Endothelial cell of umbilical vein (primary cell): ENCODE measurements around the gene COQ3. TPM values are rescaled to one million over a fixed set of nuclear protein-coding genes. Genes with fewer than 3 reads are reported as not detected.

ENCODE experiments used
- BruUV-seq: library from RNA; stranded (reverse); fragments of 400-500 nt; replicated peaks from 2 replicates; lab custom pipeline; 2021; lab: Mats Ljungman, UMichigan
- CTCF ChIA-PET: fragments of 300-600, 350-600 bp; sonication (Branson Sonifier 250); formaldehyde crosslinking; loops from one replicate; lab custom pipeline; 2021; ENCODE audit warnings: antibody characterized with exemption, inconsistent platforms; lab: Charles Lee
- POLR2A ChIA-PET: fragments of 300-600, 350-600 bp; sonication (Branson Sonifier 250); formaldehyde crosslinking; loops from one replicate; lab custom pipeline; 2021; ENCODE audit warnings: antibody characterized with exemption, inconsistent platforms; lab: Charles Lee
- DNase-seq: peaks from one replicate; pipeline ENCODE4 v3.0.0-alpha.2; 2011; ENCODE audit warnings: low read depth, low spot score
- FAIRE-seq: peaks from 2 replicates; lab custom pipeline; 2011; peaks lifted over from hg19 to GRCh38; lab: Jason Lieb, UNC
- H2AFZ ChIP-seq: 2 replicates; pipeline ENCODE4 v1.6.0; 2012; ENCODE audit warnings: low read depth, low read length, control low read depth, inconsistent platforms
- H3K27ac ChIP-seq: 2 replicates; pipeline ENCODE4 v1.5.1; 2011; ENCODE audit warnings: low read depth, mild to moderate bottlenecking, control low read depth, low read length, moderate library complexity; ENCODE audit not compliant: insufficient read depth
- H3K27me3 ChIP-seq, 2 experiments: 2 replicates each; pipeline versions ENCODE4 v1.6.0 to v1.6.1; 2011; ENCODE audit warnings: low read length in 2 of 2, mixed read lengths in 1 of 2; ENCODE audit not compliant: control insufficient read depth in 2 of 2, insufficient read depth in 2 of 2
- H3K36me3 ChIP-seq, 2 experiments: 2 replicates in 1 of 2; 3 replicates in 1 of 2; pipeline ENCODE4 v1.5.1; 2011; ENCODE audit warnings: low read length in 2 of 2, mild to moderate bottlenecking in 1 of 2, moderate library complexity in 1 of 2; ENCODE audit not compliant: control insufficient read depth in 2 of 2, insufficient read depth in 2 of 2; ENCODE audit errors: extremely low read depth in 1 of 2
- H3K4me1 ChIP-seq: 3 replicates; pipeline ENCODE4 v1.5.1; 2011; ENCODE audit warnings: mild to moderate bottlenecking, low read length; ENCODE audit not compliant: control insufficient read depth, insufficient read depth; ENCODE audit errors: extremely low read depth
- H3K4me2 ChIP-seq: 2 replicates; pipeline ENCODE4 v1.6.1; 2011; ENCODE audit warnings: low read length, control low read depth, mixed read lengths; ENCODE audit not compliant: insufficient read depth
- H3K4me3 ChIP-seq, 3 experiments: fragments of 200-600 bp in 1 of 3; sonication (generic), shearing (Covaris generic) in 1 of 3; replicated peaks in 1 of 3; 2 replicates each; pipeline ENCODE4 v1.5.1; 2011 to 2016; ENCODE audit warnings: control low read depth in 3 of 3, low read length in 3 of 3, mild to moderate bottlenecking in 2 of 3, inconsistent platforms in 1 of 3, low read depth in 1 of 3, moderate library complexity in 1 of 3; ENCODE audit not compliant: insufficient read depth in 1 of 3
- H3K79me2 ChIP-seq: 2 replicates; pipeline ENCODE4 v1.6.0; 2012; ENCODE audit warnings: low read length, inconsistent platforms; ENCODE audit not compliant: control insufficient read depth, insufficient read depth
- H3K9ac ChIP-seq: replicated peaks from 2 replicates; pipeline ENCODE3; 2011; ENCODE audit warnings: low read length, control low read depth; ENCODE audit not compliant: insufficient read depth; ENCODE audit errors: extremely low read depth
- H3K9me1 ChIP-seq: replicated peaks from 3 replicates; pipeline ENCODE4 v1.6.0; 2011; ENCODE audit warnings: mild to moderate bottlenecking, low read length; ENCODE audit not compliant: control insufficient read depth, insufficient read depth; ENCODE audit errors: extremely low read depth
- H3K9me3 ChIP-seq: replicated peaks from 2 replicates; pipeline ENCODE4 v1.5.1; 2012; ENCODE audit warnings: low read length, inconsistent platforms; ENCODE audit not compliant: control insufficient read depth, insufficient read depth
- H4K20me1 ChIP-seq: replicated peaks from 2 replicates; pipeline ENCODE3; 2011; ENCODE audit warnings: mild to moderate bottlenecking, low read length; ENCODE audit not compliant: control insufficient read depth, insufficient read depth; ENCODE audit errors: extremely low read depth
- CTCF ChIP-seq, 2 donors: IDR thresholded peaks; 1 replicate in 1 of 2; 2 replicates in 1 of 2; pipeline ENCODE4 v1.5.1; 2011; ENCODE audit warnings: low read length in 2 of 2, mild to moderate bottlenecking in 2 of 2, moderate library complexity in 2 of 2, control low read depth in 1 of 2, inconsistent platforms in 1 of 2, low read depth in 1 of 2; ENCODE audit not compliant: insufficient read depth in 1 of 2; ENCODE audit errors: extremely low read depth in 1 of 2
- EZH2 ChIP-seq: IDR thresholded peaks from 2 replicates; pipeline ENCODE4 v1.6.1; 2012; ENCODE audit warnings: borderline replicate concordance, low read depth, mild to moderate bottlenecking, moderate library complexity, low read length, inconsistent platforms; ENCODE audit not compliant: severe bottlenecking
- FOS ChIP-seq: IDR thresholded peaks from 2 replicates; pipeline ENCODE4 v1.6.1; 2011; ENCODE audit warnings: mild to moderate bottlenecking, low read length, moderate library complexity, borderline replicate concordance; ENCODE audit not compliant: insufficient read depth
- GATA2 ChIP-seq: IDR thresholded peaks from 2 replicates; pipeline ENCODE4 v1.7.0; 2011; ENCODE audit warnings: low read depth, mild to moderate bottlenecking, moderate library complexity, mixed read lengths, low read length; ENCODE audit not compliant: insufficient read length, insufficient read depth
- JUN ChIP-seq: IDR thresholded peaks from 2 replicates; pipeline ENCODE4 v1.6.1; 2011; ENCODE audit warnings: borderline replicate concordance, low read depth; ENCODE audit not compliant: insufficient read length, insufficient read depth
- MYC ChIP-seq: IDR thresholded peaks from one replicate; pipeline ENCODE4 v1.6.1; 2011; ENCODE audit warnings: mild to moderate bottlenecking, low read depth, low read length
- POLR2AphosphoS5 ChIP-seq: IDR thresholded peaks from 2 replicates; pipeline ENCODE4 v1.6.1; 2012; ENCODE audit warnings: low read depth, mild to moderate bottlenecking, control low read depth, low read length, moderate library complexity; ENCODE audit not compliant: insufficient read depth
- dilution Hi-C: fragments of 300-500 bp; cut with MboI; formaldehyde crosslinking; loops from one replicate; pipeline ENCODE4 v1.15.0; 2019; ENCODE audit warnings: low sequenced_read_pairs; ENCODE audit not compliant: extremely low pct_ligation_motif_present
- intact Hi-C: fragments of 100-400 bp; cut with micrococcal nuclease; formaldehyde crosslinking; loops from one replicate; pipeline ENCODE4 v1.10.0; 2022
- polyA plus RNA-seq, 4 experiments: library from polyadenylated mRNA; depleted of rRNA in 3 of 4; stranded (reverse) in 3 of 4; unstranded in 1 of 4; fragments of >200 nt; gene quantifications; 2 replicates each; pipeline versions ENCODE4 v1.2.1 to v1.2.3, GENCODE V29; 2011 to 2012; ENCODE audit warnings: missing spikeins in 1 of 4
- total RNA-seq: library from RNA; stranded (reverse); gene quantifications from 2 replicates; pipeline ENCODE4 v1.2.3, GENCODE V29; 2021

The COQ3 gene
- total and polyA plus RNA-seq, 2 donors (not counting 3 experiments of a cell fraction or from before 2014, with no cell fraction given), result 4.0 to 7.5 TPM

GRCh38 chr6:99434702-99435530 is 40.9 kb upstream of the COQ3 start:
- FAIRE-seq (peak; percentile 26), DNase-seq (peak; percentile 57)
- ChIA-PET CTCF (interaction anchor here (0.7 to 3.0 kb wide), 8 partner anchors 10 to 311 kb away, joined by 3 to 11 read pairs (median 4); partner anchors contain the start of genes CCNC and PNISR), POLR2A (no interaction called here)
- TF ChIP-seq GATA2 (no peak), CTCF (IDR thresholded peaks at IDR 0.05; ENCODE audit: extremely low read depth in 1 of 2, insufficient read depth in 1 of 2, low read depth in 1 of 2, low read length in 2 of 2) (peak; percentile 17 to 25), POLR2AphosphoS5 (no peak), FOS (no peak), MYC (no peak), JUN (no peak), EZH2 (no peak)
- Histone ChIP-seq H3K4me2 (no peak overlapping the region), H3K36me3 (no peaks in the 10 kb centered on the region), H3K27ac (no peak overlapping the region), H3K79me2 (no peaks in the 10 kb centered on the region), H3K4me1 (no peaks in the 10 kb centered on the region), H3K9ac (no peak overlapping the region), H2AFZ (no peak overlapping the region), H3K4me3 (no peak overlapping the region), H3K9me1 (no peaks in the 10 kb centered on the region), H3K27me3 (no peaks in the 10 kb centered on the region), H4K20me1 (no peaks in the 10 kb centered on the region), H3K9me3 (no peaks in the 10 kb centered on the region)
- intact Hi-C loops, result loop anchor here (10.0 kb wide), 1 partner anchor 310 kb away; no protein-coding TSS in a partner anchor
- BruUV-seq, result no TSS peak
- dilution Hi-C loops, result no loop called here
